ENCODE measurements around the gene PRDM10.
"Not testable (repeated sequence)": the region's sequence is repeated elsewhere in the genome, so short reads cannot be mapped to it uniquely, and the experiment has no call there.

The PRDM10 gene

GRCh38 chr11:130015846-130016245 lies 13.2 kb upstream of the PRDM10 start:
- DNase-seq (ENCODE audit: low read depth), result not testable (repeated sequence)

DNA sequence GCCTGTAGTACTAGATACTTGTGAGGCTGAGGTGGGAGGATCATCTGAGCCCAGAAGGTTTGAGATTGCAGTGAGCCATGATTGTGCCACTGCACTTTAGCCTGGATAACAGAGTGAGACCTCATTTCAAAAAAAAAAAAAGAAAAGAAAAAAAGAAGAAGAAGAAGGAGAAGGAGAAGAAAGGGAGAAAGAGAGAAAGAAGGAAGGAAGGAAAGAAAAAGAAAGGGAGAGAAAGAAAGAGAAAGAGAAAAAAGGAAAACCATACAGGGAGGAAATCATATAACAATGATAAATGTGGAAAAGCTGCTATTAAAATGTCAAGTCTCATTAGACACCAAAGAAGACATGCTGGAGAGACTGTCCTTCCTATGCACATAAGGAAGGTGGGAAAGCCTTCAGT lies 5.7 kb upstream of the PRDM10 start:
- DNase-seq (ENCODE audit: low read depth), result no peak

DNA sequence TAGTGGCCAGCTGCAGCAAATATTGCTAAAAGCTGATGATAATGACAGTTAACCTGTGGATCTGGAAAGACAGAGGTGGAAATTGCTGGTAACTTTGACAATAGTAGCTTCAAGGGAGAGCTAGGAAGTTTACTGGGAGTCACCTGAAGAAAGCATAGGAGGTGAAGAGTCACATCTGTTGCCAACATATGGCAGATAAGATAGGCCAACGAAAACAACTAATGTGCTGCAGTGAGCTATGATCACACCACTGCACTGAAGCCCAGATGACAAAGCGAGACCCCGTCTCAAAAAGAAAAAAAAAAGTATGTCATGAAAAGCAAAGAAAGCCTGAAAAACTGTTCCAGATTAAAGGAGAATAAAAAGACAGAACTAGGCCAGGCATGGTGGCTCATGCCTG lies 4.3 kb upstream of the PRDM10 start:
- no peak for DNase-seq (ENCODE audit: low read depth)

DNA sequence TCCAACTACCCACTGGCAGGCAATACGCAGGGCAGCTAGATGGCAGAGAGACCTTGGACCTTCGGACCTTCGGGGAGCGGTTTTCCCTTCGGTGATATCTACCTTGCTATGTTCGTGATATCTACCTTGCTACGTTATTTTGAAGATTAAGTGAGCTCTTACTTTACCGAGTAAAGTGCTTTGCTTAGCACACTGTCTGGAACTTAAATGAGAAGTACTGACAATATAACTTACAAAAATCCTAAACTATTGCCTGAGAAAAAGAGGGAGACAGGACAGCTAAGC lies 1.0 kb upstream of the PRDM10 start:
- DNase-seq (ENCODE audit: low read depth), result no peak

GRCh38 chr11:130002846-130003716 lies 446 bp upstream of the PRDM10 start:
- DNase-seq (ENCODE audit: low read depth), result peak; percentile 77

- no peak for DNase-seq (ENCODE audit: low read depth)
These were observed 929 bp downstream of the PRDM10 start for GRCh38 chr11:130001461-130002351.

GRCh38 chr11:130000552-130001176 lies 2.0 kb downstream of the PRDM10 start:
- DNase-seq (ENCODE audit: low read depth), result no peak

DNA sequence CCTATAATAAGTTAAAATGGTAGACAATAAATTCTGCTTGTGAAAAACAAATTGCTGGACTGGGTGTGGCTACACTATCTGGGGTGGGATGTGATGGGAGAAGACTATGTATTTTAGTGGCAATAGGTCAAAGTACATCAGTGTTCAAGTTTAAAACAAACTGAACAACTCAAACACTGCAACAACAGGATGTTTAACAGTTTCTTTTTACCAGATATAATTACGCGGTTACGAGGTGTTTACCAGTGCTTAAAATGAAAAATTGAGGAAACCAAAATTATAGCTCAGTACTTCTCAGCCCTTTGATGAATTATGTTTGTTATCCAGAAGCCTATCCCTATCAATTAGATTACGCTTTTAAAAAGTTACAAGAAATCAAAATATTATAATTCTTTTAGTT lies 3.2 kb downstream of the PRDM10 start:
- DNase-seq (ENCODE audit: low read depth), result no peak

DNA sequence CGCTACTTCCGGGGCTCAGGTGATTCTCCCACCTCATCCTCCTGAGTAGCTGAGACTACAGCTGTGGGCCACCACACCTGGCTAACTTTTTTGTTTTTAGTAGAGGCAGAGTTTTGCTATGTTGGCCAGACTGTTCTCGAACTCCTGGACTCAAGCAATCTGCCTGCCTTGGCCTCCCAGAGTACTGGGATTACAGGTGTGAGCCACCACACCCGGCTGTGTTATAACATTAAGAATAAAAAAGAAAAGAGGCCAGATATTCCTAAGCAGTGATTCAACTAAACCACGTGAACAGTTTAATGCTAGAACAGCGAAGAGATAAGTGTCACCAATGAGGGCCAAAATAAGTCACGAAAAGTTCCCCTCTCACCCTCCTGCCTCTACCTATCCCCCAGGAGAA lies 3.7 kb downstream of the PRDM10 start:
- DNase-seq (ENCODE audit: low read depth), result no peak

- DNase-seq (ENCODE audit: low read depth), result no peak
These were observed 4.5 kb downstream of the PRDM10 start for GRCh38 chr11:129998107-129998506.

DNA sequence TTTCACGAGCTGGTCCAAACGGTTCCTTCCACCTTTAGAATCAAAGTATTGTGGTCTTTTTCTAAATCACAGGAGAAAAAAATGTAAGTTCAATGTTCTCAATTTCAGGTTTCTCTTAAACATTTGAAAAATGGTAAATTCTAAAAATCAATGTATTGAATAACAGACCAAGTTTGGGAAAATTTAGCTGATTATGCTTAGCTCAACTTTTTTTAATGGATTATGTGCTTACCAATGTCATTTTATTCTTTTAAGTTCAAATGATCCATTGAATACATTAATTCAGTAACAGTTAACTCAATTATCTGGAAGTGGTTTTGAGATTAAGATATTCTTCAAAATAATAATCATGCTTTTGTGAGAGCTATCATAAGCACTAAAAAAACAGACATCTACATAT lies 5.1 kb downstream of the PRDM10 start:
- no peak for DNase-seq (ENCODE audit: low read depth)

- no peak for DNase-seq (ENCODE audit: low read depth)
These were observed 6.3 kb downstream of the PRDM10 start for GRCh38 chr11:129996113-129996870.

- DNase-seq (ENCODE audit: low read depth), result no peak
These were observed 7.5 kb downstream of the PRDM10 start for GRCh38 chr11:129995163-129995562.

GRCh38 chr11:129992161-129992944 lies 10.3 kb downstream of the PRDM10 start:
- no peak for DNase-seq (ENCODE audit: low read depth)

DNA sequence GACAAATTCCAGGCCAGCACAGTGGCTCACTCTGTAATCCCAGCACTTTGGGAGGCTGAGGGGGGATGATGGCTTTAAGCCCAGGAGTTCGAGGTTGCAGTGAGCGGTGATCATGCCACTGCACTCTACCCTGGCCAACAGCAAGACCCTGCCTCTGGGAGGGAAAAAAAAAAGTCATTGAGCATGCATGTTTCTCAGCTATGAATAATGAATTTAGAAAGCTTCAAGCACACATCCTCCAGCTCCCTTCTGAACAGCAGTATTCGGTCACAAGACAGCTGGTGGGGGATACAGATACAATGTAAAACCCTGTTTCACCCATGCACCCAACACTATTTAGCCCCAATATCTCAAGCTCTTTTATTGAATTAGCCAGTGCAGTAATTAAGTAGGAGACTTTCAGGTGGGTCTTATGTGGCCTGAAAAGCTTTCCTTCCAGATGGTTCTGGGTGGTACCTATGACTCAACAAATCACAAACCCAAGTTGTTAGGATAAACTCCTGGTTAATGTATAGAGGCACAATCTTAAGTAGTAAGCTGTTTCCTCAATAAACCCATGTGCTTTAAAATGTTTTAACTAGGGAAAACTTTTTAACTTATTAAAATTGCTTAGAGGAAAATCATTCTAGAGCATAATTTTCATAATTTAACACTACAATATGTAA lies 13.4 kb downstream of the PRDM10 start:
- DNase-seq (ENCODE audit: low read depth), result no peak

DNA sequence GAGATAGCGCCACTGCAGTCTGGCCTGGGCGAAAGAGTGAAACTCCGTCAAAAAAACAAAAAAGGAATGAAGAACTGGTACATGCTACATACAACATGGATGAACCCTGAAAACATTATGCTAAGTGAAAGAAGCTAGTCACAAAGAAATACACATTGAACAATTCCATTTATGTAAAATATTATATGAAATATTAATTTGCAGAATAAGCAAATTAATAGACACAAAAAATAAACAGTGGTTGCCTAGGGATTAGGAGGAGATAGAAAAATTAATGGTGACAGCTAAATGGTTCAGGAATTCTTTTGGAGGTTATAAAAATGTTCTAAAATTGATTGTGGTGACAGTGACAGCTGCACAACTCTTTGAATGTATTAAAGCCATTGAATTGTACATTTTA lies 14.7 kb downstream of the PRDM10 start:
- no peak for DNase-seq (ENCODE audit: low read depth)

GRCh38 chr11:129985823-129986222 lies 16.8 kb downstream of the PRDM10 start:
- DNase-seq (ENCODE audit: low read depth), result no peak

DNA sequence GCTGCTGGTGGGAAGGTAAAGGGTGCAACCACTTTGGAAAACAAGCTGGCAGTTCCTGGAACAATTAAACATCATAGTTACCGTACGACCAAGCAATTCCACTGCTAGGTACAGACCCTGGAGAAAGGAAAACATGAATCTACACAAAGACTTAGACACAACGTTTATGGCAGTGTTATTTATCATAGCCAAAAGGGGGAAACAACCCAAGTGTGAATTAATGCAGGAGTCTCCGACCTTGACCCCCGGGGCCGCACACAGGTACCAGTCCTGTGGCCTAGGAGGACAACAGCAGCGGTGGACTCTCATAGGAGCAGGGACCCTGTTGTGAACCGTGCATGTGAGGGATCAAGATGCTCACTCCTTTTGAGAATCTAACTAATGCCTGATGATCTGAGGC lies 22.5 kb downstream of the PRDM10 start:
- DNase-seq (ENCODE audit: low read depth), result no peak

GRCh38 chr11:129979046-129979605 lies 23.5 kb downstream of the PRDM10 start:
- no peak for DNase-seq (ENCODE audit: low read depth)

- no peak for DNase-seq (ENCODE audit: low read depth)
These were observed 24.2 kb downstream of the PRDM10 start for GRCh38 chr11:129978447-129978846.
